ENCODE measurements around the gene YTHDF1. TPM values are rescaled to one million over a fixed set of nuclear protein-coding genes. Genes with fewer than 3 reads are reported as not detected.

The YTHDF1 gene
- total and polyA plus RNA-seq, 2 experiments from 2014 or later = 35.9 to 57.4 TPM

- Histone ChIP-seq H3K4me2 (no peak overlapping the region), H3K27me3 (no peaks in the 10 kb centered on the region), H3K4me3 (no peak overlapping the region), H4K20me1 (ENCODE audit: insufficient read depth, poor library complexity, severe bottlenecking) (no peaks in the 10 kb centered on the region), H3K36me3 (replicated peaks; ENCODE audit: insufficient read depth, low read depth) (no peaks in the 10 kb centered on the region), H3K79me2 (no peaks in the 10 kb centered on the region), H3K4me1 (ENCODE audit: insufficient read depth) (no peaks in the 10 kb centered on the region), H2AFZ (no peak overlapping the region), H3K9me3 (ENCODE audit: low read depth) (no peaks in the 10 kb centered on the region), H3K9me2 (replicated peaks; ENCODE audit: insufficient read depth) (no peaks in the 10 kb centered on the region), H3K27ac (no peak overlapping the region)
- no peak for DNase-seq (ENCODE audit: low spot score)
- WGBS (ENCODE audit: low lambda C conversion rate, missing lambda C conversion rate) = 83% methylated on average over 13 of the region's 13 CpGs
- TF ChIP-seq EZH2 (IDR thresholded peaks at IDR 0.05; ENCODE audit: borderline replicate concordance) (no peak), EZH2phosphoT487 (IDR thresholded peaks at IDR 0.05; ENCODE audit: low read depth, severe bottlenecking, unreplicated experiment) (no peak)
- TF ChIP-seq, protein P1, sequence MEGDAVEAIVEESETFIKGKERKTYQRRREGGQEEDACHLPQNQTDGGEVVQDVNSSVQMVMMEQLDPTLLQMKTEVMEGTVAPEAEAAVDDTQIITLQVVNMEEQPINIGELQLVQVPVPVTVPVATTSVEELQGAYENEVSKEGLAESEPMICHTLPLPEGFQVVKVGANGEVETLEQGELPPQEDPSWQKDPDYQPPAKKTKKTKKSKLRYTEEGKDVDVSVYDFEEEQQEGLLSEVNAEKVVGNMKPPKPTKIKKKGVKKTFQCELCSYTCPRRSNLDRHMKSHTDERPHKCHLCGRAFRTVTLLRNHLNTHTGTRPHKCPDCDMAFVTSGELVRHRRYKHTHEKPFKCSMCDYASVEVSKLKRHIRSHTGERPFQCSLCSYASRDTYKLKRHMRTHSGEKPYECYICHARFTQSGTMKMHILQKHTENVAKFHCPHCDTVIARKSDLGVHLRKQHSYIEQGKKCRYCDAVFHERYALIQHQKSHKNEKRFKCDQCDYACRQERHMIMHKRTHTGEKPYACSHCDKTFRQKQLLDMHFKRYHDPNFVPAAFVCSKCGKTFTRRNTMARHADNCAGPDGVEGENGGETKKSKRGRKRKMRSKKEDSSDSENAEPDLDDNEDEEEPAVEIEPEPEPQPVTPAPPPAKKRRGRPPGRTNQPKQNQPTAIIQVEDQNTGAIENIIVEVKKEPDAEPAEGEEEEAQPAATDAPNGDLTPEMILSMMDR (IDR thresholded peaks at IDR 0.05; ENCODE audit: poor library complexity) = no peak
These were observed 27.8 kb downstream of the YTHDF1 start for GRCh38 chr20:63188159-63188442.

DNA sequence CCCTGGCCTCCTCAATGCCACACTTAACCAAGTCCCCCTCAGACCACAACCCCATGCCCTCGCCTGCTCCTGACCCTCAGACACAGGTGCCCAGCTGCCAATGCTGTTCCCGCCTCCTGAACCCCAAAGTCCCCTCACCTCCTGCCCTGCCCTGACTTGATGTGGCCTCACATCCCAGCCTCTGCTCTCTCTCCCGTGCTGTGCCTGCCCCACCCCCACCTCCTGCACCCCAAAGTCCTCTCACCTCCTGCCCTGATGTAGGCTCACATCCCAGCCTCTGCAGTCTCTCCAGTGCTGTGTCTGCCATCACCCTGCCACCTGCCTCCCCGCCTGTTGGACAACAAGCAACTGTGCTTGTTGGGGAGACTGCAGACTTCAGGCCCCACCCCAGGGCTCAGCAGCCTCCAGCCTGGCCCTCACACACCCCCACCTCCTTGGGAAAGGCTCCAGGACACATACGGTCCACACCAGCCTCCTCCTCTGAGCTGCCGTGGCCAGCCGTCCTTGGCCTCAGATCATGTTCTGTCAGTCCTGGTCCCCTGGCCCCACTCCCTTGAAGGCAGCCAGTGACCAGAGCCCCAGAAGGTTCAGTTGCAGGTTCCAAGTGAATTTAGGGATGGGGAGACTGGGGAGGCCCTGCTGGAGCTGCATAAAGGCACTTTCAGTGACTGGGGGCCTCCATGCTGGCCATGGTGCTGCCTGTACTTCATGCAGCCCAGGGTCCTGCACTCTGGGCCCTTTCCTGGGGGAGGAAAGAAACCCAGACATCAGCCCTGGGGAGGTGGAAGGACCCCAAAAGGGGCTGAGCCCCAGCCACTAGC lies 28.4 kb downstream of the YTHDF1 start:
- no peaks in the 10 kb centered on the region for H3K9me3 ChIP-seq (ENCODE audit: low read depth)
- H3K4me2 ChIP-seq = no peak overlapping the region
- no peak overlapping the region for H2AFZ ChIP-seq
- H3K27ac ChIP-seq = no peak overlapping the region
- no peaks in the 10 kb centered on the region for H3K79me2 ChIP-seq
- 80% methylated on average over 6 of the region's 7 CpGs for WGBS (ENCODE audit: low lambda C conversion rate, missing lambda C conversion rate)
- DNase-seq (ENCODE audit: low spot score) = no peak
- H4K20me1 ChIP-seq (ENCODE audit: insufficient read depth, poor library complexity, severe bottlenecking) = no peaks in the 10 kb centered on the region
- H3K9me2 ChIP-seq (replicated peaks; ENCODE audit: insufficient read depth) = no peaks in the 10 kb centered on the region
- H3K27me3 ChIP-seq = no peaks in the 10 kb centered on the region
- H3K4me3 ChIP-seq = no peak overlapping the region
- no peaks in the 10 kb centered on the region for H3K4me1 ChIP-seq (ENCODE audit: insufficient read depth)
- no peaks in the 10 kb centered on the region for H3K36me3 ChIP-seq (replicated peaks; ENCODE audit: insufficient read depth, low read depth)
- TF ChIP-seq, protein P1 (IDR thresholded peaks at IDR 0.05; ENCODE audit: poor library complexity) = no peak
- no peak for TF ChIP-seq EZH2phosphoT487 (IDR thresholded peaks at IDR 0.05; ENCODE audit: low read depth, severe bottlenecking, unreplicated experiment)
- TF ChIP-seq EZH2 (IDR thresholded peaks at IDR 0.05; ENCODE audit: borderline replicate concordance) = no peak

DNA sequence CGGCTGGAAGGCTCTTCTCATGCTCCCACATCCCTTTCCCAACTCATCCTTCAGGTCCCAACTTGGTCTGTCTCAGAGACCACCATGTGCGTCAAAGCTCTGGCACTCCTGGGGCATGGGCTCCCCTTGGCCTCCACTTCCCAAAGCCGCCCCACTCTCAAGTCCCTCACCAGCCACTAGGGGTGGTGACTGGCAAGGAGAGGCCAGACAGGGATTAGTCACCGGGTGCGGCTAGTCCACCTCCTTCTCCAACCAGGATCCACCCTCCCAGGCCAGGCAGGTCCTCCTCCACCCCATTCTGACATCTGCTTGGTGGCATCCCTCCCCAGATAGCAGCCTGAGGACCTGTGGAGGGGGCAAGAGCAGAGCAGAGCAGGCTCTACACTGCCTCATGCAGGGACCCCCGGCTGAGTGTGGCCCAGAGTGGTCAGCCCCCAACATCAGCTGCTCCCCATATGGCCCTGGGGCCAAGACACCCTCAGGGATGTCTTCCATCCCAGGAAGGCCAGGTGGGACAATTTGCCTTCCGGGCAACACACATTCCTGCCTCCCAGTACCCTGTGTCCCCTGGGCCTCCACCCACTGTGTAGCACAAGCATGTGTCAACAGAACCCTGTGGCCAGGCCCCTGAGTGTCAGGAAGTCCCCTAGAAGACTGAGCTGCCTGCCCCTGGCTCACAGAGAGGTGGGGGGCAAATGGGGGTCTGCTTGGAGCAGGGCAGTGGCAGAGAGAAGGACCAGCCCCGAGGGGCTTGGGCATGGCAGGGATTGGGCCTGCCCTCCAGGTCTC lies 29.2 kb downstream of the YTHDF1 start:
- no peaks in the 10 kb centered on the region for H4K20me1 ChIP-seq (ENCODE audit: insufficient read depth, poor library complexity, severe bottlenecking)
- no peak overlapping the region for H3K27ac ChIP-seq

More for the DNA sequence above, 29.2 kb downstream of the YTHDF1 start:
- Histone ChIP-seq H3K4me2 (no peak overlapping the region), H3K9me3 (ENCODE audit: low read depth) (no peaks in the 10 kb centered on the region), H3K27me3 (no peaks in the 10 kb centered on the region), H3K4me3 (no peak overlapping the region), H3K36me3 (replicated peaks; ENCODE audit: insufficient read depth, low read depth) (no peaks in the 10 kb centered on the region), H2AFZ (no peak overlapping the region), H3K4me1 (ENCODE audit: insufficient read depth) (no peaks in the 10 kb centered on the region), H3K79me2 (no peaks in the 10 kb centered on the region), H3K9me2 (replicated peaks; ENCODE audit: insufficient read depth) (no peaks in the 10 kb centered on the region)
- DNase-seq (ENCODE audit: low spot score) = no peak
- WGBS (ENCODE audit: low lambda C conversion rate, missing lambda C conversion rate) = 88% methylated on average over 8 of the region's 8 CpGs
- TF ChIP-seq EZH2 (IDR thresholded peaks at IDR 0.05; ENCODE audit: borderline replicate concordance) (no peak), EZH2phosphoT487 (IDR thresholded peaks at IDR 0.05; ENCODE audit: low read depth, severe bottlenecking, unreplicated experiment) (no peak)
- TF ChIP-seq, protein P1 (IDR thresholded peaks at IDR 0.05; ENCODE audit: poor library complexity) = no peak

Measured in hepatocyte (in vitro differentiated cells).